IgD-negative memory B cell (primary cell): ENCODE measurements around the gene CHTOP. TPM values are rescaled to one million over a fixed set of nuclear protein-coding genes. Genes with fewer than 3 reads are reported as not detected.
"Not testable (repeated sequence)": the region's sequence is repeated elsewhere in the genome, so short reads cannot be mapped to it uniquely, and the experiment has no call there.

Source experiments
- H3K27ac Mint-ChIP-seq, 3 donors: one replicate each; pipeline ENCODE4 v1.8.0; 2020 to 2022; ENCODE audit warnings: mild to moderate bottlenecking in 3 of 3, mixed read lengths in 3 of 3, moderate library complexity in 1 of 3
- H3K27me3 Mint-ChIP-seq: one replicate; pipeline ENCODE4 v1.8.0; 2021; ENCODE audit warnings: mixed read lengths
- H3K36me3 Mint-ChIP-seq: one replicate; pipeline ENCODE4 v1.8.0; 2020; ENCODE audit warnings: mild to moderate bottlenecking, mixed read lengths
- H3K4me1 Mint-ChIP-seq, 3 donors: one replicate each; pipeline ENCODE4 v1.8.0; 2020 to 2022; ENCODE audit warnings: mixed read lengths in 3 of 3, mild to moderate bottlenecking in 1 of 3
- H3K4me3 Mint-ChIP-seq, 4 donors: one replicate each; pipeline ENCODE4 v1.8.0; 2020 to 2022; ENCODE audit warnings: mild to moderate bottlenecking in 4 of 4, mixed read lengths in 4 of 4, moderate library complexity in 3 of 4
- H3K9me3 Mint-ChIP-seq, 3 donors: one replicate each; pipeline ENCODE4 v1.8.0; 2020 to 2021; ENCODE audit warnings: mixed read lengths in 3 of 3, mild to moderate bottlenecking in 1 of 3
- polyA plus RNA-seq: library from polyadenylated mRNA; unstranded; fragments of 300-500 nt; fragmentation: Illumina TruSeq; gene quantifications from one replicate; pipeline ENCODE4 v1.2.3, GENCODE V29; 2021

Gene CHTOP, protein sequence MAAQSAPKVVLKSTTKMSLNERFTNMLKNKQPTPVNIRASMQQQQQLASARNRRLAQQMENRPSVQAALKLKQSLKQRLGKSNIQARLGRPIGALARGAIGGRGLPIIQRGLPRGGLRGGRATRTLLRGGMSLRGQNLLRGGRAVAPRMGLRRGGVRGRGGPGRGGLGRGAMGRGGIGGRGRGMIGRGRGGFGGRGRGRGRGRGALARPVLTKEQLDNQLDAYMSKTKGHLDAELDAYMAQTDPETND
- 78.6 TPM for polyA plus RNA-seq

- H3K4me1 Mint-ChIP-seq = peaks cover 12 to 23% (median 17%) of the 10 kb centered on the region in 3 donors
- H3K27ac Mint-ChIP-seq = peak within 1 kb of the TSS; percentile 93 to 100 (median 100)
- H3K4me3 Mint-ChIP-seq = peak within 1 kb of the TSS; percentile 90 to 100 (median 100)
- no peaks in the 10 kb centered on the region for H3K27me3 Mint-ChIP-seq
- no peaks in the 10 kb centered on the region for H3K9me3 Mint-ChIP-seq
- H3K36me3 Mint-ChIP-seq = peaks cover 3% of the 10 kb centered on the region
These were observed at the start of gene CHTOP for GRCh38 chr1:153633754-153634665. Gene CHTOP, plus strand, starts transcription at chr1:153634066. Its CDS starts 2,523 bp downstream, at chr1:153636589.

- H3K4me1 Mint-ChIP-seq = no peaks in the 10 kb centered on the region
- H3K4me3 Mint-ChIP-seq = no peak overlapping the region
- H3K9me3 Mint-ChIP-seq = no peaks in the 10 kb centered on the region
These were observed 48.9 kb upstream of the CHTOP start for GRCh38 chr1:153585006-153585405.

DNA sequence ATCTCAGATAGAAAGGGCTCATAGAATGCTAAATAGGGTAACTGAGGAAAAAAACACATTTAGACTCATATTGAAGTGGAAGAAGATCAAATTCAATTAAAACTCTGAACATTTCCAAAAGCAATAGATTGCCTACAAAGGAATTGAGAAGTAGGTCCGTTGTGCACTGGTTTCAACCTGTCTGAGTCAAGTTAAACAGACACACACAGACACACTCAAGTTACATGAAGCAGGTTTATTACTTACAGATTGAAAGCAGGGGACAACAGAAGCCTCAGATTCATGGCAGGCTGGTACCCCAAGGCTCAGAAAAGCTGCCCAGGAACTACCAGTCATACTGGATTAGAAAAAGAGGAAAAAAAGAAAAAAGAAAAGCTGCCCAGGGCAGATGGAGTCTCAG lies 47.5 kb upstream of the CHTOP start:
- H3K36me3 Mint-ChIP-seq = peaks cover 1% of the 10 kb centered on the region
- no peak overlapping the region for H3K27ac Mint-ChIP-seq
- H3K9me3 Mint-ChIP-seq = no peaks in the 10 kb centered on the region
- H3K27me3 Mint-ChIP-seq = no peaks in the 10 kb centered on the region
- H3K4me3 Mint-ChIP-seq = no peak overlapping the region
- H3K4me1 Mint-ChIP-seq = no peaks in the 10 kb centered on the region

More at GRCh38 chr1:153585006-153585405, 48.9 kb upstream of the CHTOP start:
- H3K27me3 Mint-ChIP-seq = no peaks in the 10 kb centered on the region
- no peak overlapping the region for H3K27ac Mint-ChIP-seq
- peaks cover 1% of the 10 kb centered on the region for H3K36me3 Mint-ChIP-seq

GRCh38 chr1:153587314-153587713 lies 46.6 kb upstream of the CHTOP start:
- no peaks in the 10 kb centered on the region for H3K9me3 Mint-ChIP-seq
- H3K36me3 Mint-ChIP-seq = peaks cover 1% of the 10 kb centered on the region
- no peak overlapping the region for H3K4me3 Mint-ChIP-seq
- H3K27ac Mint-ChIP-seq = no peak overlapping the region
- H3K4me1 Mint-ChIP-seq = no peaks in the 10 kb centered on the region
- no peaks in the 10 kb centered on the region for H3K27me3 Mint-ChIP-seq

DNA sequence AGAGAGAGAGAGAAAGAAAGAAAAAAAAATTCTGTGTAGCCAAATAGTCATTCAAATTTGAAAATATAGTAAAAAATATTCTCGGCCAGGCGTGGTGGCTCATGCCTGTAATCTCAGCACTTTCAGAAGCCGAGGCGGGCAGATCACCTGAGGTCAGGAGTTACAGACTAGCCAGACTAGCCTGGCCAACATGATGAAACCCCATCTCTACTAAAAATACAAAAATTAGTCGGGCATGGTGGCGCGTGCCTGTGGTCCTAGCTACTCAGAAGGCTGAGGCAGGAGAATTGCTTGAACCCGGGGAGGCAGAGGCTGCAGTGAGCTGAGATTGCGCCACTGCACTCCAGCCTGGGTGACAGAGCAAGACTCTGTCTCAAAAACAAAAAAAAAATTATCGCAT lies 45.8 kb upstream of the CHTOP start:
- not testable (repeated sequence) for H3K4me1 Mint-ChIP-seq, H3K4me3 Mint-ChIP-seq, H3K9me3 Mint-ChIP-seq, H3K27me3 Mint-ChIP-seq, H3K27ac Mint-ChIP-seq, H3K36me3 Mint-ChIP-seq

DNA sequence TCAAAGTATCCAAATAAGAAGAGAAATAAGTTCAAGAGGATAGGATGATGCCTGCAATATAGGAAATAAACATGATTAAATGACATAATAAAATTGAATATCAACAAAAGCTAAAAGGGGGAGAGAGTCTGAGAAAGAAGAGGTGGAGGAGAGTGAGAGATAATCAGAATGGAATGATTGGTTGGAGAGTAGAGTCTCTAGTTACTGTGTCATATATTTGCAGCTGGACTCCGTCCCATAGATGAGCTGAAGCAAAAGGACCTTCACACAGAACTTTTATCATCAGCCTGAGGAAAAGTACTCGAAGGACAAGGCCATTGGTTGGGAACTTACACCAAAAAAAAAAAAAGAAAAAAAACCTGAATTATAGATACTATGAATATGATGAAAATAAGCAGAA lies 45.4 kb upstream of the CHTOP start:
- Mint-ChIP-seq H3K4me1 (no peaks in the 10 kb centered on the region), H3K9me3 (no peaks in the 10 kb centered on the region), H3K27me3 (no peaks in the 10 kb centered on the region), H3K4me3 (no peak overlapping the region), H3K27ac (no peak overlapping the region), H3K36me3 (peaks cover 1% of the 10 kb centered on the region)

DNA sequence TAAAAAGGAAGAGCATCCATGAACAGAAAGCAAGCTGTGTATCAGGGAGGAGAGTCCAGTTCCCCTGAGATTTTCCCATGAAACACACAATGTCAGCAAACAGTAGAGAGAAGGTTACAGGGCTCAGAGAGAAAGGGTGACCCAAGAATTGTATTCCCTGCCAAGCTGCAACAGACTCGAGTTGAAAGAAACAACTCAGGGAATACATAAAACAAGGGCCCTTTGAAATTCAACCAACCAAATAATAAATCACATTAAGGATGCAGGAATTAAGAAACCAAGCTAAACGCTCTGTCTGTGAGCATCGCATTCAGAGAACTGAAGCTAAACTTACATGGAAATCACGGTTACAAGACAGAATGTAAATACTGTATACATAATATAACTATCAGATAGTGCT lies 41.1 kb upstream of the CHTOP start:
- Mint-ChIP-seq H3K27me3 (no peaks in the 10 kb centered on the region), H3K4me3 (peak overlapping the region in 1 of 4 donors; percentile 43), H3K9me3 (no peaks in the 10 kb centered on the region), H3K27ac (no peak overlapping the region), H3K4me1 (peaks cover 0 to 10% (median 7%) of the 10 kb centered on the region in 3 donors), H3K36me3 (peaks cover under 1% of the 10 kb centered on the region)

DNA sequence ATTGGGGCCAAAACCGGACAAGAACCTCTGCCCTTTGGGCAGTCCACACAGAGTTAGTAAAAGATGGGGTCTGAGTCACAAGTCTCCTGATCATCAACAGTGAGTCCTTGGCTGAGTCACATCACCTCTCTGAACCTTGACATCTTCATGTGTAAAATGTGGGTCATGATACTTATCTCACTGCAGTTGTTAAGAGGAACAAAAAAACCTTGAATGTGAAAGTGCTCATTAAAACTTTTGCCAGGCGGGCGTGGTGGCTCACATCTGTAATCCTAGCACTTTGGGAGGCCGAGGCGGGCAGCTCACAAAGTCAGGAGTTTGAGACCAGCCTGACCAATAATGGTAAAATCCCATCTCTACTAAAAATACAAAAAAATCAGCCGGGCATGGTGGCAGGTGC lies 36.7 kb upstream of the CHTOP start:
- Mint-ChIP-seq H3K4me3 (peak overlapping the region in 1 of 4 donors; percentile 65), H3K27me3 (no peaks in the 10 kb centered on the region), H3K27ac (peak overlapping the region; percentile 72 to 97 (median 95)), H3K4me1 (peaks cover 5 to 25% (median 20%) of the 10 kb centered on the region in 3 donors), H3K36me3 (no peaks in the 10 kb centered on the region), H3K9me3 (no peaks in the 10 kb centered on the region)

DNA sequence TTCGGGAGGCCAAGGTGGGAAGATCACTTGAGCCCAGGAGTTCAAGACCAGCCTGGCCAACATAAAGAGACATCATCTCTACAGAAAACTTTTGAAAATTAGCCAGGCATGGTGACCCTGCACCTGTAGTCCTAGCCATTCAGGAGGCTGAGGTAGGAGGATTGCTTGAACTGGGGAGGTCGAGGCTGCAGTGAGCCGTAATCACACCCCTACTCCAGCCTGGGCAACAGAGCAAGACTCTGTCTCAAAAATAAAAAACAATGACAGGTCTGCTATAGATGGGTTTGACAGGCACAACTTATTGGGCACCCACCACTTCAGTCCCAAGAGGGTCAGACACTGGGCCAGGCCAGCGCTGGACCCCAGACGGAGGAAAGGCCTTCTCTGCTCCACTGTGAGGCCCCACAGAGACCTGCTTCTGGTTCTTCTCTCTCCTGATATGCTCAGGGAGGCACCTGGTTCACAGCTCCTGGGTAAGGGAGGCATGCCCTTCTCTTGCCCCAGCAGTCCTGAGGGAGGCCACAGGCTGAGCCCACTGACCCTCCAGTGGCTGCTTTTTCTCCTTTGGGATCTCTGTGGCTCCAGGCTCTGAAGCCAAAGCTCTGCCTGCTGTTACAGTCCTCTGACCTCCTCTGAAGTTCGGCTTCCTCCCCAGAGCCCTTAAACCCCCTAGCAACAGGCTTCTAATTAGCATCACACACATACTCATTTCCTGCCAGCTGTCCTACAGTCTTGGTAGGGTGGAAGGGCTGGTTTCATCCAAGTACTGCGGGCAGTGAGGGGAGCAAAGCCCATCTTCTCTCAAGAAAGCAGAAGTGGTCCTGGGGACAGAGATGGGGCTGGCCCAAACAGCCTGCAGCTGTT lies 35.3 kb upstream of the CHTOP start:
- Mint-ChIP-seq H3K4me1 (peaks cover 9 to 25% (median 23%) of the 10 kb centered on the region in 3 donors), H3K27me3 (no peaks in the 10 kb centered on the region), H3K4me3 (peak overlapping the region; percentile 18 to 80 (median 47)), H3K9me3 (no peaks in the 10 kb centered on the region), H3K36me3 (no peaks in the 10 kb centered on the region), H3K27ac (peak overlapping the region; percentile 72 to 97 (median 95))

DNA sequence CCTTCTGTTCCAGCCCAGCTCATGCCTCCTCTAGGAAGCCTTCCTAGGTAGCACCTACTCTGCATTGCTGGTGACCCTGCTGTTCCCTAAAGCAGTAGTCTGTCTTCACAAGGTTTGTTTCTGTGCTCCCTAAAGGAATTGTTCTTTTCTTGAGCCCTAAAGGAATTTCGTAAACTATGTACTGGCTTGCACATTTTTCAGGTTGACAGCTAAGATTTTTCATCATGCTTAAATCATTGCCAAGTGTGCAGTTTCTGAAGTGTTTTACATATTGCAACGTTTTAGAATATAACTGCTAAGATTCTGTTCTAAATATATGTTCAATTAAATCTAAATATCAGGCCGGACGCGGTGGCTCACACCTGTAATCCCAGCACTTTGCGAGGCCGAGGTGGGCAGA lies 34.0 kb upstream of the CHTOP start:
- peaks cover 19 to 27% (median 23%) of the 10 kb centered on the region in 3 donors for H3K4me1 Mint-ChIP-seq
- H3K4me3 Mint-ChIP-seq = peak overlapping the region in 1 of 4 donors; percentile 53

DNA sequence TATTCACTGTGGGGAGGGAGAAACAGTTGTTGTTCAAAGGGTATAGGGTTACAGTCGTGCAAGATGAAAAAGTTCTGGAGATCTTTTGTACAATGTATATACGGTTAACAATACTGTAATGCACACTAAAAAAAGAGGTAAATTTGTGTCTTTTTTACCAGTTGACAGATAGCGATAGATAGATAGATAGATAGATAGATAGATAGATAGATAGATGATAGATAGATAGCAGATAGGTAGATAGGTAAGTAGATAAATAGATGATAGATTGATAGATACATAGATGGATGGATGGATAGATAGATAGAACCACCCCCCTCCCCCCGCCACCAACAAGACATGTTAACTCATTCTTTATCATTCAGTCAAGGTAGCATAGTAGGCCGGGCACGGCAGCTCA lies 31.1 kb upstream of the CHTOP start:
- Mint-ChIP-seq H3K4me3 (no peak overlapping the region), H3K27me3 (no peaks in the 10 kb centered on the region), H3K9me3 (no peaks in the 10 kb centered on the region), H3K4me1 (peaks cover 18 to 25% (median 19%) of the 10 kb centered on the region in 3 donors), H3K27ac (no peak overlapping the region), H3K36me3 (no peaks in the 10 kb centered on the region)

More for the DNA sequence above, 34.0 kb upstream of the CHTOP start:
- Mint-ChIP-seq H3K36me3 (no peaks in the 10 kb centered on the region), H3K27ac (peak overlapping the region in 2 of 3 donors; percentile 40 to 55), H3K9me3 (no peaks in the 10 kb centered on the region), H3K27me3 (no peaks in the 10 kb centered on the region)

DNA sequence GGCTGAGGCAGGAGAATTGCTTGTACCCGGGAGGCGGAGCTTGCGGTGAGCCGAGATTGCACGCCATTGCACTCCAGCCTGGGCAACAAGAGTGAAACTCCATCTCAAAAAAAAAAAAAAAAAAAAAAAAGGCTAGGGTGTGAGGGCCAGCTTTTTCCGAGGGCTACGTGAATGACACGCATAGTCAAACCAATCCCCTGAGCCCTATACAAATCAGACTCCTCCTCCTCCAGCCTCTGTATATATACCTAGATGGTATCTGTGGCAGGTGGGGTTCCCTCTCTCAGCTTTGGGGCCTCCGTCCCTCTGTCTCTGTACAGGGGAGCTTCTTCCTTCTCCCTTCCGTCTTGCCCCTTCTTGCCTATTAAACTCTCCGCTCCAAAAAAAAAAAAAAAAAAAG lies 27.7 kb upstream of the CHTOP start:
- no peaks in the 10 kb centered on the region for H3K27me3 Mint-ChIP-seq
- H3K4me1 Mint-ChIP-seq = peaks cover 5 to 20% (median 6%) of the 10 kb centered on the region in 3 donors
- H3K27ac Mint-ChIP-seq = no peak overlapping the region
- H3K36me3 Mint-ChIP-seq = peaks cover 2% of the 10 kb centered on the region
- H3K4me3 Mint-ChIP-seq = peak overlapping the region in 1 of 4 donors; percentile 63
- no peaks in the 10 kb centered on the region for H3K9me3 Mint-ChIP-seq

DNA sequence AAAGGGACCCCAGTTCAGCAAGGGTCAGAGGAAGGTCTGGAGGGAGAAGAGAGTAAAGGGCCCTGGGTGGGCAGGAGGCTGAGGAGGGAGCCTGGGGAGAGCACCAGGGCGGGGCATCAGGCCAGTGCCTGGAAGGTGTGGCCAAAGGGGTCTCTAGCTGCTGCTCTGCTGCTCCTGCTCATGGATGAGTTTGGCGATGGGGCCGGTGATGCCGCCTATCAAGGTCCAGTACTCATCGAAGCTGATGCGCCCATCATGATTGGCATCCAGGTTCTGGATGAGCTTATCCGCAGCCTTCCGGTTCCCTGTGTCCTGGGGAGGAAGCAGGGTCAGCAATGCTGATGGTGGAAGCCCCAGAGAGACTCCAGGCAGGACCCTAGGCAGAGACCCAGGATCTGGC lies 26.5 kb upstream of the CHTOP start:
- Mint-ChIP-seq H3K27ac (no peak overlapping the region), H3K4me3 (no peak overlapping the region), H3K4me1 (peaks cover 5 to 20% (median 5%) of the 10 kb centered on the region in 3 donors), H3K9me3 (no peaks in the 10 kb centered on the region), H3K36me3 (peaks cover 2% of the 10 kb centered on the region), H3K27me3 (peaks cover 2% of the 10 kb centered on the region)

GRCh38 chr1:153608089-153608682 lies 25.7 kb upstream of the CHTOP start:
- H3K36me3 Mint-ChIP-seq = peaks cover 2% of the 10 kb centered on the region
- H3K9me3 Mint-ChIP-seq = no peaks in the 10 kb centered on the region
- H3K4me1 Mint-ChIP-seq = peaks cover 2 to 16% (median 5%) of the 10 kb centered on the region in 3 donors
- H3K4me3 Mint-ChIP-seq = no peak overlapping the region
- peaks cover 2% of the 10 kb centered on the region for H3K27me3 Mint-ChIP-seq
- H3K27ac Mint-ChIP-seq = no peak overlapping the region
